GM18951 (cell line): ENCODE results near the gene ZNF488.

ENCODE experiments used
- POLR2A ChIP-seq: IDR thresholded peaks from 4 replicates; pipeline ENCODE4 v1.6.1; 2011; ENCODE audit warnings: mild to moderate bottlenecking; ENCODE audit not compliant: insufficient read length, insufficient read depth; ENCODE audit errors: extremely low read depth
- in situ Hi-C: fragments of 300-500 bp; cut with MboI; formaldehyde crosslinking; loops from one replicate; pipeline ENCODE4 v1.12.0; 2022; ENCODE audit warnings: low sequenced_read_pairs, mixed read lengths, inconsistent platforms; ENCODE audit not compliant: unreplicated experiment

Gene ZNF488

DNA sequence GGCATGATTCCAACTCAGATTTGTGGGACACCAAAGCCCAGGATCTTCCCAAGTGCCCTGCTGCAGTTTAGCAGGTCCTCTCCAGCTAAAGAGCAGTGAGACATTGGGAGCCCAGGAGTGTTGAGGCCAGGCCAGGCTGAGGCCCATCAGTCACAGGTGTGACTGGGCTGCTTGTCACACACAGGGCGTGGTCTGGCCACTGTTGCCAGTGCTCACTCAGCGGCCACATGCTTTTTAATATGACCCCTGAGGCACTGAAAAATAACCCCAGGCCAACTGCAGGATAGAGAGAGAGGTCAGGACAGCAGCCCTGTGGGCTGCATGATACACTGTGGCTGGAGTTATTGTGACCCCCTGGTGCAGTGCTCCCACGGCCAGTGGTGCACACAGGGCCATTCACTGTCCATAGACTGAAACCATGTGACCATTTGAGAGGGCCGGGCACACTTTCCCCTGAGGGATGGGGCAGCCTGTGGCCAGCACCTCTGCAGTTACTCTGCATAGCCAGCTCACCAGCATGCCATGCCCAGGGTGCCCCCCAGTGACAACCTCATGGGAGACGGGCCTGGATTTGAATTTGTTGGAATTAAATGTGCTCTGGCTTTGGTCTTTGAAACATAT lies 57.7 kb downstream of the ZNF488 start:
- in situ Hi-C loops = no loop called here
- TF ChIP-seq POLR2A = no peak

DNA sequence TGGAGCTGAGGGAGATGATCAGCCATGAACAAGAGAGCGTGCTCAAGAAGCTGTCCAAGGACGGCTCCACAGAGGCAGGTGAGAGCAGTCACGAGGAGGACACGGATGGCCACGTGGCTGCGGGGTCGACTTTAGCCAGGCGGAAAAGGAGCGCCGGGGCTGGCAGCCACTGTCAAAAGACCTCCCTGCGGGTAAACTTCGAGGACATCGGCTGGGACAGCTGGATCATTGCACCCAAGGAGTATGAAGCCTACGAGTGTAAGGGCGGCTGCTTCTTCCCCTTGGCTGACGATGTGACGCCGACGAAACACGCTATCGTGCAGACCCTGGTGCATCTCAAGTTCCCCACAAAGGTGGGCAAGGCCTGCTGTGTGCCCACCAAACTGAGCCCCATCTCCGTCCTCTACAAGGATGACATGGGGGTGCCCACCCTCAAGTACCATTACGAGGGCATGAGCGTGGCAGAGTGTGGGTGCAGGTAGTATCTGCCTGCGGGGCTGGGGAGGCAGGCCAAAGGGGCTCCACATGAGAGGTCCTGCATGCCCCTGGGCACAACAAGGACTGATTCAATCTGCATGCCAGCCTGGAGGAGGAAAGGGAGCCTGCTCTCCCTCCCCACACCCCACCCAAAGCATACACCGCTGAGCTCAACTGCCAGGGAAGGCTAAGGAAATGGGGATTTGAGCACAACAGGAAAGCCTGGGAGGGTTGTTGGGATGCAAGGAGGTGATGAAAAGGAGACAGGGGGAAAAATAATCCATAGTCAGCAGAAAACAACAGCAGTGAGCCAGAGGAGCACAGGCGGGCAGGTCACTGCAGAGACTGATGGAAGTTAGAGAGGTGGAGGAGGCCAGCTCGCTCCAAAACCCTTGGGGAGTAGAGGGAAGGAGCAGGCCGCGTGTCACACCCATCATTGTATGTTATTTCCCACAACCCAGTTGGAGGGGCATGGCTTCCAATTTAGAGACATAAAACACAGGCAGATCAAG lies 58.5 kb downstream of the ZNF488 start:
- in situ Hi-C loops = no loop called here
- TF ChIP-seq POLR2A = no peak

DNA sequence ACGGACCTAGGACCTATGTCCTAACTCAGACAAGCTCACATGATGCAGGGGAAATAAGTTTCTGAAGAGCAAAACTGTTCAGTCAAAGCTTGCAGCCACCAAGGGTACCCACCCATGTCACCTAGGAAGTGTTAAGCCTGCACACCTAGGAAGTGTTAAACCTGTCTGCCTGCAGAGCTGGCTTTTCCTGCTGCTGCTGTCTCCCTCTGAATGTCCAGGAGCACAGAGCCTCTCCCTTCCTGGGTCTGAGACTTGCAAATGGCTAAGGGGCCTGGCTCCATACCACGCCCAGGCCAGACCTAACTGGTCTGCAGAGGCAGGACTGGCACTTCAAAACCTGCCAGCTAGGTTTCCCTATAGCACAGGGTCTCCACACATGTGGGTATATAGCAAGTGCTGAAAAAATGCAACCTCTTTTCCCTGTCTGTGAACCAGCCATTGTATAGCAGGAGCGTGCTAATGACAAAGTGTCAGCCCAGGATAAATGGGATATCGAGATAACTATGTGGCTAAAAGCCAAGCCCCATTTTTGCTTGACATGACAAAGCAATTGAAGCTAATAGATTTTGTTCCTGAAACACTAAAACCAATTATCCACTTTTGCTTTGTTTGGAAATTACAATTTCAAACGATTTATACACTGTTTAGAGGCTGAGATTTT lies 60.3 kb downstream of the ZNF488 start:
- TF ChIP-seq POLR2A = no peak
- in situ Hi-C loops = loop anchor here (25.0 kb wide), 1 partner anchor 286 kb away; no protein-coding TSS in a partner anchor

DNA sequence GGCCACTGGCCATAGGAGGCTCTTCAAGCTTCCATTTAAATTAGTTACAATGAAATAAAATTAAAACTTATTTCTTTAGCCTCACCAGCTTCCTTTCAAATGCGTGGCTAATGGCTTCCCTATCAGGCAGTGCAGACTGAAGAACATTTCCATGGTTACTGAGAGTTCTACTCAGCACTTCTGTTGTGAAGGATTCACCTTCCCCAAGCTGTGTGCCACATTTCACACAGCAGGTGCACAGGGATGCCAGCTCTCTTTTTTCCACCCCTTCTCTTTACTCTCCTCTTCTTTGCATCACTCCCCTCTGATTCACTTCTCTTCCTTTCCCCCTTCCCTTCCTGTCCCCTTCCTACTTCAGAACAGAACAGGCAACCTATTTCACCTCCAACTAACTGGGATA lies 61.0 kb downstream of the ZNF488 start:
- no peak for TF ChIP-seq POLR2A
- in situ Hi-C loops = loop anchor here (25.0 kb wide), 1 partner anchor 286 kb away; no protein-coding TSS in a partner anchor

DNA sequence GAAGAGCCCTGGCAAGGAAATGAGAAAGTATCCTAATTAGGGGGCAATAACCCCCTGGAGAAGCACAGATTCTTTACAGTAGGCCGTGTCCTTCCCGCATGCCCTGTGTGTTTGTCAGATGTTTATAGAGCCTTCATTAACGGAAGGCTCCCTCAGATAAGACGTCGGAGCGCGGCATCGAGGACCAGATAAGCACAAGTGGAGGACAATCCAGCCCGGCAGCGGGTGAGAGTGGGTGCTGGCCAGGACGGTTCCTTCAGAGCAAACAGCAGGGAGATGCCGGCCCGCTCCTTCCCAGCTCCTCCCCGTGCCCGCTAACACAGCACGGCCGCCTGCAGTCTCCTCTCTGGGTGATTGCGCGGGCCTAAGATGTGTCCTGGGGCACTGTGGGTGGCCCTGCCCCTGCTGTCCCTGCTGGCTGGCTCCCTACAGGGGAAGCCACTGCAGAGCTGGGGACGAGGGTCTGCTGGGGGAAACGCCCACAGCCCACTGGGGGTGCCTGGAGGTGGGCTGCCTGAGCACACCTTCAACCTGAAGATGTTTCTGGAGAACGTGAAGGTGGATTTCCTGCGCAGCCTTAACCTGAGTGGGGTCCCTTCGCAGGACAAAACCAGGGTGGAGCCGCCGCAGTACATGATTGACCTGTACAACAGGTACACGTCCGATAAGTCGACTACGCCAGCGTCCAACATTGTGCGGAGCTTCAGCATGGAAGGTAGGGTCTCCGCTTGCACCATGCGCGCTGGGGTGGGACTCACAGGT lies 61.6 kb downstream of the ZNF488 start, which contains the start of gene GDF2:
Gene GDF2 (plus strand): TSS at position 155 of the 762 bp plus-strand sequence. CDS start 215 bp downstream, at position 370.
- in situ Hi-C loops = loop anchor here (25.0 kb wide), 1 partner anchor 285 kb away; no protein-coding TSS in a partner anchor
- TF ChIP-seq POLR2A = no peak

DNA sequence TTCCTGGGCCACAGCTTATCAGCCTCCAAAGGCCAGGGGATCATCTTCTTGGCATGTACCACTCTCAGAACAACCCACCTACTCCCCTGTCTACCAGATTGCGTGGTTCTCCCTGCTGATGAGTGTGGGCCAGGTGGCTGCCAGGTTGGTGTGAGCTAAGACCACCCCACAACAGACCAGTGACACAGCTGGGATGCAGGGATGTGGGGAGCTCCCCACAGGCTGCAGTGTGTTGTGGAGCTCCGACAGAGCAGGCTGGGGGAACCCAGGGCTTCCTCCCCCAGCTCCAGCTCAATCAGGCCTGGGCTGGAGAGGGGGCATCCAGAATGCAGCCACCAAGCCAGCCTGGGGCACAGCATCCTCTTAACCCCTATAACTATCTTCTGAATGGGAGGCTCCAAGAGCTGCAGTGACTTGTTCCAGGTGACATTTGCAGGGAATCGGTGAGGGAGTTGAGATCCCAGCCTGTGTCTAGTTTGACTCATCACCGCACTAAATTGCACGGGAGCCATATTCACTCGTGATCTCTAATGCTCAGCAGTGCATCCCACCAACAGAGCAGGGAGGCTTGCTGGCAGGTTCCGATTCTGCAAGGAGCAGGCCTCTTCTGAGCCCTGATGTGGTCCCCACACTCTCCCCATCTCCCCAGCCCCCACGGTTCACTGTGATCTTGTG lies 62.4 kb downstream of the ZNF488 start:
- no peak for TF ChIP-seq POLR2A
- in situ Hi-C loops = loop anchor here (25.0 kb wide), 1 partner anchor 284 kb away; no protein-coding TSS in a partner anchor

DNA sequence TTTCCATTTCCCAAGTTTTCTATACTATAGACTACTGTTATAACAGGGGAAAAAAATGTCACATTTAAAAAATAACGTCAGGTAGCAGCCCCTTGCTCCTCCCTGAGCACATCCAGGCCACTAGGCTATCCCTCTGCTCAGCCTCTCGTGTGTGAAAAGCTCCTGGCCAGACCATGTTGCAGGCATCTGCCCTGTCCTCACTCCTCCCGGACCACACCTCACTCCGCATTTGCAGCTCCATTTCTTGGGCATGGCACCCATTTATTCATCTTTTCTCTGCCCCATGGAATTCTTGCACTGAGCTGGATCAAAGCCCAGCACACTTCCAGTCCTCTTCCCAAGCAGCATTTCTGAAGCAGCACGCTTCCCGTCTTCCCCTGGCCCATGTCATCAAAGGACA lies 63.3 kb downstream of the ZNF488 start:
- TF ChIP-seq POLR2A = no peak
- in situ Hi-C loops = loop anchor here (25.0 kb wide), 1 partner anchor 284 kb away; no protein-coding TSS in a partner anchor

DNA sequence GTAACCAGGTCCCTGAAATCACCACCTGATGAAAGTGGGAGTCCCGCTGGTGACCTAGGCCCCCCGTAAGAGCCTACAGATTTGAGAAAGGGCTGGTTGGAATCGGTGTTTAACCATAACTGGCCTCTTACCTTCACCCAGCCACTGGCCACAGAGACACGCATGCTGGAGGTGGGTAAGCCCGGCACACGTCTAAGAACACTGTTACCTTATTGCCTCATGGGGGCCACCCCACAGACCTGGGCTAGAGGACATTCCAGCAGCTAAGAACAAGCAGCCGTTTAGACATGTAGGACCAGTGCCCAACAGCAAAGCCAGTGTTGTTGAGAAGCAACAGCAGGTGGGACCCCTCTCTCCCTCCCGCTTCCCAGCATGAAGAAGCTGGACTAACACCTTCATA lies 64.3 kb downstream of the ZNF488 start:
- in situ Hi-C loops = loop anchor here (25.0 kb wide), 1 partner anchor 282 kb away; no protein-coding TSS in a partner anchor
- TF ChIP-seq POLR2A = no peak

DNA sequence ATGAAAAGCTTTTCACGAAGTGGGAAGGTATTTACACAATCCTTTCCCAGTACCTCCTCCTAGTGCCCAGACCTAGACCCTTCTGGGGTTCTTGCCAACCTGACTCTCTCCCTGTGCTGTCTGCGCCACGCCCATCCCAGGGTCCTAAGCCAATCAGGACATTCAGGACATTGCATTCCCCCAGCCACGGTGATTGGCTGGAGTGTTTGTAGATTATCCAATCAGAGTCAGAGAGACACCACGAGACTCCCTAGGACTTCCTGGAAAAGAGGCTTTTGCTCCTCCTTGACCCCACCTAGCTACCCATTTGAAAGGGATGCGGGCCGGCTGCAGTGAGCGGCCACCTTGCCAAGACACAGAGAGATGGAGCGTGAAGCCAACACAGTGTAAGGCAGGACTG lies 65.4 kb downstream of the ZNF488 start:
- no peak for TF ChIP-seq POLR2A
- in situ Hi-C loops = loop anchor here (25.0 kb wide), 1 partner anchor 281 kb away; no protein-coding TSS in a partner anchor

DNA sequence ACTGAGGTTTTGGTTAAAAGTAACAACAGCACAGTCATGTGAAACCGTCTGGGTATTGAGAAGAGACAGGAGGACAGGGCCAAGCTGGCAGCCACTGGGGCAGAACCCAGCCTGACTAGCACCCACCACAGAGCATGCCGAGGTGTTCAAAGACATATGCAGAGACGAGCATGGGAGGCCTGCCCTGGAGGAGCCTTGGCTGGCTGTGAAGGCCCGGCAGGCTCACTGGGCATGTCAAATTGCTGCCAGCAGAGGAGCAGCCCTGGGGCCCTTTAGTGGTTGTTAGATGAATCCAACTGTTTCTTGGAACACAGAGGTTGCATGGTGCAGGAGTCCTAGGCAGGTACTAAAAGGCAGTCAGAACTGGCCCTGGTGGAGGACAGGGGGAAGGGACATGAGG lies 66.8 kb downstream of the ZNF488 start:
- no peak for TF ChIP-seq POLR2A
- in situ Hi-C loops = loop anchor here (25.0 kb wide), 1 partner anchor 280 kb away; no protein-coding TSS in a partner anchor

DNA sequence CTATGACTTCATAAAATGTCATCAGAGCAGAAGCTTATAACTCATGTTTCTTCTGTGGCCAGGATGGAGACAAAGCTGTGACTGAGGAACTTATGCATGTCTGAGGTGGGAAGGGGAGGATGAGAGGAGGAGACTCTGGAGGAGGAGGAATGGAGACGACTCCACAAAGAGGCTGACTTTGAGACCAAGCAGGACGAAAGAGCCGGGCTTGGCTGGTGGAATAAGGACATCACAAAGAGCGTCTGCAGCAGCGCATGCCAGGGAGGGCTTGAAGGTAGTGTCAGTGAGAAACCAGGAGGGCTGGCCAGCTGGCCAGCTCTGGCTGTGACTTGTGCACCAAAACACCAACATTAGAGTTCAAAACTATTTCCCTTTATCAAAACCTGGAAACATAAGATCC lies 68.0 kb downstream of the ZNF488 start:
- in situ Hi-C loops = loop anchor here (25.0 kb wide), 1 partner anchor 279 kb away; no protein-coding TSS in a partner anchor
- TF ChIP-seq POLR2A = no peak
